HG03432 (cell line): Measurements from ENCODE around the gene RNF138.
"Not testable (repeated sequence)": the region's sequence is repeated elsewhere in the genome, so short reads cannot be mapped to it uniquely, and the experiment has no call there.

Experiments used
- ATAC-seq: cut with Tn5 transposase; IDR thresholded peaks from one replicate; pipeline ENCODE4 v1.9.1; 2021; ENCODE audit warnings: mild to moderate bottlenecking, moderate library complexity; ENCODE audit not compliant: unreplicated experiment

Gene RNF138, protein sequence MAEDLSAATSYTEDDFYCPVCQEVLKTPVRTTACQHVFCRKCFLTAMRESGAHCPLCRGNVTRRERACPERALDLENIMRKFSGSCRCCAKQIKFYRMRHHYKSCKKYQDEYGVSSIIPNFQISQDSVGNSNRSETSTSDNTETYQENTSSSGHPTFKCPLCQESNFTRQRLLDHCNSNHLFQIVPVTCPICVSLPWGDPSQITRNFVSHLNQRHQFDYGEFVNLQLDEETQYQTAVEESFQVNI

DNA sequence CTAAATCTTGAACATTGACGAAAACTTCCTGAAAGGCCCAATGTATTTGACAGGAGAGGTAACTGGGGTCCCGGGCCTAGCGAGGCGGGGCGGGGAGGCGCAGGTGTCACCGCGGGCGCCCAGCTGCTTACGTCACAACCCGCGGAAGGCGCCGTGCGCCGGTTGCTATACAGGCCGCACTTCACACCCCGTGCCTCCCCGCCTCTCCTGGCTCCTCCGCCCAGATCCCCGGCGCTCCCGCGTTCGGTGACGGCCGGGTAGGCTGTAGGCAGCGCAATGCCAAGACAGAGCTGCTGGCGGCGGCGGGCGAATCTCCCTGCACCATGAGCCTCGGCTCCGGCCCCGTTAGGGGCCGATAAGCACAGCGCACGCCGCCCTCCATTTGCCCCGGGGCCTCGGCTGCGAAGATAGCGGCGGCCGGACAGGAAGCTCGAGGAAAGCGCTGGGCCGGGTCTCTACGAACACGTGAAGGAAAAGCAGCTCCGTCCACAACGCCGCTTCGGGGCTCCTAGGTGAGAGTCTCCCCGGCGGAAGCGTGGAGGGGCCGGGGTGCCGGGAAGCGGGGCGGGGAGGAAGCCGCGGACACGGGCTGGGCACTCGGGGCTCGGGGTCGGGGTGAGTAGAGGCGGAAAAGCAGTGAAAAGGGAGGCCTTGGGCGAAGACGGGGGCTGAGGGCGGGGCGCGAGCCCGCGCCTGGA lies at the start of gene RNF138:
Gene RNF138, plus strand, starts transcription at position 151 of the 698 bp plus-strand sequence. CDS start 903 bp downstream, outside the sequence.
- peak; percentile 68 for ATAC-seq

- ATAC-seq, result no peak
Observed at GRCh38 chr18:32042337-32042736, 49.3 kb upstream of the RNF138 start.

- peak; percentile 74 for ATAC-seq
Observed at GRCh38 chr18:32048507-32049091, 43.1 kb upstream of the RNF138 start.

DNA sequence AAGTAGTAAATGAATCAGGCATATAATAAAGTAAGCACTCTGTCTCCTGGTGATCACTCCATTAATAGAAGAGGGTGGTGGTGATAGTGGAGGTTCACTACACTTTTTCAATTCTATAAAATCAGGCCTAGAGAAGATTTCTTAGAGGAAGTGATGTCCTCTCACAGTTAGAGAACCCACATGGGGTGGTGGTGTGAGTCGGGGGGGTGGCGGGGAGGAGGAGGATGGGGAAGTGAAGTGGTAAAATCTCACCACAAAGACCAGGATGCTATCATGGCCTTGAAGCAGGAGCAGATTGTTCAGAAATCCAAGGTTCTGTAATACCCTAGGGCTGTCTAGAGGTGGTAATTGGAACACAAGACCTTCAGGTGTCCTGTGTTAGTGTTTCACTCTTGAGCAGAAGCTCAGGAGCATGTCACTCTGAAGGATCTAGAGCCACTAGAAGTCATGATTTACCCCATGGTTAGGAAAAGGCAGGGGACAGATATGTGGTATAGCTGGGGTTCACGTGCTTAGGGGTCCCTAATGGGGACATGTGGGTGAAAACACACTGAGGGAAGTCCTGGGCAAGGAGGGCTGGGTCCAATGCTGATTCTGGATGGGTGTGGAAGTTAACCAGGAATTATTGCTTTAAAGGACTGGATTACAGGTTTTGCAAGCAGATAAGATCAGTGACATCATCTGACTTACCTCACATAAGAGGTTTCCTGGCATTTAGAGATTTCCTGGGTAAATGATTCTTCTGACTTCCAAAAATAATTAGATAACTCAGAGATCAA lies 42.1 kb upstream of the RNF138 start:
- ATAC-seq, result peak; percentile 39

GRCh38 chr18:32056613-32057358 lies 34.9 kb upstream of the RNF138 start:
- no peak for ATAC-seq

DNA sequence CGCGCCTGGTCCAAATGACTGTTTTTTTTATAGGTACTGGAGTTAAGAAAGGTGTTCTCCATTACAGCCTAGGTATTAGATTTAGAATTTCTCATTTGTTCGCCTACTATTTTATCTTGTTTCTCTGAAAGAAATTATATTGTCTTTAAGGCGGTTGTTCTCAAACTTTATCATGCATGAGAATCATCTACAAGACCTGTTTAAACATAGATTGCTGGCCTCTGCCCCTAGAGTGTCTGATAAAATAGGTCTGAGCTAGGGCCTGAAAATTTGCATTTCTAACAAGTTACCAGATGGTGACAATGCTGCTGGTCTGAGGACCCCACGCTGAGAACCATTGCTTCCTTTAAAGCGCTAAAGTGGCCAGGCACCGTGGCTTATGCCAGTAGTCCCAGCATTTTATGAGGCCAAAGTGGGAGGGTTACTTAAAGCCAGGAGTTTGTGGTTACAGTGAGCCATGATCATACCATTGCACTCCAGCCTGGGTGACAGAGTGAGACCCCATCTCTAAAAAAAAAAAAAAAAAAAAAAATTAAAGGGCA lies 34.0 kb upstream of the RNF138 start:
- no peak for ATAC-seq

DNA sequence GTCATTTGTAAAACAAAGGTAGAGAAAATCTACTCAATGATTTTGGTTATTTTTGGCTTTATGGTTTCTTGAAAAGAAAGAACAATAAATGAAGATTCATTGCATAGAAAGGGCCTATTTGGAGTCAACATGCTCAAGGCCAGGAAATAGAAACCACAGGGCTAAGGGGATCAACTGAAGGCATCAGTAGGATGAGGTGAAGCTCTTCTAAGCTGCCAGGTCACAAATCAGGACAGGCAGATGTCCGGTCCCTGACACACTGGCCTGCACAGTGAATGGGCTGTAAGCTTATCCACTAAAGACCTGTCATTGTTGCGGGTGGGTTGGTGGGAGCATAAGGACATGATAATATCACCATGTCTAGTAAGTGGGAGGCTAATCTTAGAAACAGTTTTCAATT lies 31.6 kb upstream of the RNF138 start:
- no peak for ATAC-seq

GRCh38 chr18:32067375-32068167 lies 24.1 kb upstream of the RNF138 start:
- no peak for ATAC-seq

- ATAC-seq, result no peak
Observed at GRCh38 chr18:32072321-32072720, 19.4 kb upstream of the RNF138 start.

DNA sequence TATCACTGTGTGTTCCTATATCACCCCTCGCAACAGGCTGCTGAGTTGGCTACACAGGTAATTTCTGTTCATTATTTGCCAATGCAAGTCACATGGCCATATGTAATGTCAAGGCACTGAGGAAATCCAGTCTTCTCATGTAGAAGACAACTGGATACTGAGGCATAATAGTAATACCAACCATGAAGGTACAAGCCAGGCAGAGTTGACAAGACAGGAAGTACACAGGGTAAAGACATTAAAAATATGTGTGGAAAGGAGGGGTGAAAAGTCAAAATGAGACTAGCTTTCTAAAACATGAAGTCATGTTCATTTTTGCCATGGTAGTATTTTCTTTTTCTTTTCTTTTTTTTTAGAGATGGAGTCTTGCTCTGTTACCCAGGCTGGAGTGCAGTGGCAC lies 17.5 kb upstream of the RNF138 start:
- ATAC-seq, result no peak

DNA sequence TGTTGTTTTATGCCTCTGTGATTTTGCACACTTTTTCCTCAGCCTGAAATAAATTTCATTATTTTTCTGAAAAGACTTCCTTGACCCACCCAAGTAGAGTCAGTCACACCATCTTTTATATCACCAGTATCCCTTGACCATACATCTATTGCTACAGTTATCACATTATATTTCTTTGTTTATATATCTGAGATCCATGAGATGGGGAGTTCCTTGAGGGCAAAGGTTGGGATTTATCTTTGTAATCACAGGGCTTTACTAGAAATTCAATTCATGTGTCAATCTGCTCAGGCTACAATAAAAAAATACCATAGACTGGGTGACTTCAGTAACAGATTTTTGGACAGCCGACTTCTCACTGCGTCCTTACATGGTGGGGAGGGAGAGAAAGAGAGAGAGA lies 12.8 kb upstream of the RNF138 start:
- ATAC-seq, result no peak

GRCh38 chr18:32081881-32082280 lies 9.8 kb upstream of the RNF138 start:
- no peak for ATAC-seq

GRCh38 chr18:32083781-32084180 lies 7.9 kb upstream of the RNF138 start:
- ATAC-seq, result no peak

DNA sequence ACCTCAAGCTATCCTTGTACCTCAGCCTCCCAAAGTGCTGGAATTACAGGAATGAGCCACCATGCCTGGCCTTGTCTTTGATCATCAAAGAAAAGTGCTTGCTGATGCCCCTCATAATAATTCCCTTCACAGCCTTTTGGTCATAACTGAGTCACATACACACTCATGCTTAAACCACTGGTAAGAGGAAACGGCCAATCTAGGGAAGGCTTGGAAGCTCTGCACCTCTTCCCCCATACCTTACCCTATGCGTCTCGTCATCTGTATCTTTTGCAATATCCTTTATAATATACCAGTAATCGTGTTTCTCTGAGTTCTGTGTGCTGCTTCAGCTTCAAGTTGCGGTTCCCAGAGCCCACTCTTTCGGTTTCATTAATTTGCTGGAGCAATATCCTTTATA lies 4.8 kb upstream of the RNF138 start:
- ATAC-seq, result no peak

- not testable (repeated sequence) for ATAC-seq
Observed at GRCh38 chr18:32090831-32091230, 843 bp upstream of the RNF138 start.

GRCh38 chr18:32091325-32091723 lies 350 bp upstream of the RNF138 start:
- ATAC-seq, result no peak

GRCh38 chr18:32092422-32093101 lies 888 bp downstream of the RNF138 start:
- ATAC-seq, result peak; percentile 84

DNA sequence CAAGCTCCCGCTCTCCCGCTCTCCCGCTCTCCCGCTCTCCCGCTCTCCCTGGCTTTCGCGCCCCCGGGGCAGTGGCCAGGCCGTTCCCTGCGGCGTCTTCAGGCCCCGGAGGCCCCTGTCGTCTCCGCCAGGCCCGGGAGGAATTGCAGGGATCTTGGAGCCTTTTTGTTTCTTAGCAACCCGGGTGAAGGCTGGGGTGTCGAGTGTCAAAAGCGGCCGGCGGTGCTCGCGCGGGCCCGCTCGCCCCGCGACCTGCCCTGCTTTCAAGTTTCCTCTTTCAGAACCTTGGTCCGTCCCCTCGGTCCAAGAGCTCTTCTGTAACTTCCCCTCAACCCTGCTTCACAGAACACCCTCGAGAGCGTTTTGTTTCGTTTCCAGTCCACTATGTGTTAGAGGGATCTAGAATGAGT lies 1.4 kb downstream of the RNF138 start:
- ATAC-seq, result peak; percentile 20

DNA sequence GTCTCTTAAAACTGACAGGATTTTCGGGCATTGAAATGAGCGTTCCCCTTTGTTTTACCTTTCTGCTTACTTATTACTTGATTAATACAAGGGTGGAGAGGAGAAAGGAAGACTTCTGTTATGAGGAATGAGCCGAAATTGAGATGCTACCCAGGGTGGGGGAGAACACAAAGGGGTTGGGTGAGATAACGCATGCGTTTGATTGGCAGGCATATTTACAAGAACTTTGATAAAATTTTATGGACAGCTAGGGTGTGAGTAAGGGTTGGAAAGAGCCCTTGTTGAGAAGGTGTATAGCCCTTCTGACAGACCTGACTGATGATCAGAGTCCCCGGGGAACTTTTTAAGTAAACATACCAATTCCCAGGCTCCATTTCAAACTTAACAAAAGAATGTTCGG lies 1.8 kb downstream of the RNF138 start:
- no peak for ATAC-seq
